ENCODE measurements around the gene CLCN1. TPM values are rescaled to one million over a fixed set of nuclear protein-coding genes. Genes with fewer than 3 reads are reported as not detected.

The CLCN1 gene
- total RNA-seq, 2 donors from 2014 or later = not detected

- H3K27ac ChIP-seq = no peak overlapping the region
- H3K4me3 ChIP-seq = no peak overlapping the region
- H3K36me3 ChIP-seq = no peaks in the 10 kb centered on the region
- intact Hi-C loops (cut with DNase I) = no loop called here
- no peaks in the 10 kb centered on the region for H3K4me1 ChIP-seq
- no peaks in the 10 kb centered on the region for H3K9me3 ChIP-seq
- H3K9ac ChIP-seq (ENCODE audit: low read depth in 2 of 2, low read length in 2 of 2) = no peak overlapping the region
- TF ChIP-seq CTCF (IDR thresholded peaks at IDR 0.05) = no peak
- no peaks in the 10 kb centered on the region for H3K27me3 ChIP-seq
- DNase-seq = no peak
Measured at GRCh38 chr7:143316492-143316891, 581 bp downstream of the CLCN1 start.

GRCh38 chr7:143318661-143319060, 2.8 kb downstream of the CLCN1 start:
- no peaks in the 10 kb centered on the region for H3K9me3 ChIP-seq
- H3K4me1 ChIP-seq = no peaks in the 10 kb centered on the region
- intact Hi-C loops (cut with DNase I) = no loop called here
- no peak overlapping the region for H3K27ac ChIP-seq
- TF ChIP-seq CTCF (IDR thresholded peaks at IDR 0.05) = no peak
- no peaks in the 10 kb centered on the region for H3K27me3 ChIP-seq
- no peak overlapping the region for H3K4me3 ChIP-seq
- no peaks in the 10 kb centered on the region for H3K36me3 ChIP-seq
- no peak overlapping the region for H3K9ac ChIP-seq (ENCODE audit: low read depth in 2 of 2, low read length in 2 of 2)
- DNase-seq = no peak

- Histone ChIP-seq H3K9me3 (no peaks in the 10 kb centered on the region), H3K27me3 (no peaks in the 10 kb centered on the region), H3K27ac (no peak overlapping the region), H3K4me1 (no peaks in the 10 kb centered on the region), H3K4me3 (no peak overlapping the region), H3K36me3 (no peaks in the 10 kb centered on the region), H3K9ac (ENCODE audit: low read depth in 2 of 2, low read length in 2 of 2) (no peak overlapping the region)
- intact Hi-C loops (cut with DNase I) = loop anchor here (5.0 kb wide), 1 partner anchor 92 kb away; no protein-coding TSS in a partner anchor
- DNase-seq = peak; percentile 74
- TF ChIP-seq CTCF (IDR thresholded peaks at IDR 0.05) = no peak
Measured at GRCh38 chr7:143320620-143321019, 4.7 kb downstream of the CLCN1 start.

GRCh38 chr7:143321242-143321641, 5.3 kb downstream of the CLCN1 start:
- Histone ChIP-seq H3K27ac (no peak overlapping the region), H3K4me3 (no peak overlapping the region), H3K9me3 (no peaks in the 10 kb centered on the region), H3K36me3 (no peaks in the 10 kb centered on the region), H3K27me3 (no peaks in the 10 kb centered on the region), H3K9ac (ENCODE audit: low read depth in 2 of 2, low read length in 2 of 2) (no peak overlapping the region), H3K4me1 (no peaks in the 10 kb centered on the region)
- no peak for TF ChIP-seq CTCF (IDR thresholded peaks at IDR 0.05)
- no peak for DNase-seq
- intact Hi-C loops (cut with DNase I) = loop anchor here (5.0 kb wide), 1 partner anchor 91 kb away; no protein-coding TSS in a partner anchor

GRCh38 chr7:143321734-143322133, 5.8 kb downstream of the CLCN1 start:
- Histone ChIP-seq H3K27ac (no peak overlapping the region), H3K36me3 (no peaks in the 10 kb centered on the region), H3K4me3 (no peak overlapping the region), H3K4me1 (no peaks in the 10 kb centered on the region), H3K27me3 (no peaks in the 10 kb centered on the region), H3K9ac (ENCODE audit: low read depth in 2 of 2, low read length in 2 of 2) (no peak overlapping the region), H3K9me3 (no peaks in the 10 kb centered on the region)
- DNase-seq = peak; percentile 52
- TF ChIP-seq CTCF (IDR thresholded peaks at IDR 0.05) = peak; percentile 18
- intact Hi-C loops (cut with DNase I) = loop anchor here (5.0 kb wide), 1 partner anchor 91 kb away; no protein-coding TSS in a partner anchor
